ENCODE measurements around the gene CHAF1A.

Gene CHAF1A

GRCh38 chr19:4487572-4487971, 85.1 kb downstream of the CHAF1A start:
- DNase-seq (ENCODE audit: low read depth in 2 of 2, low spot score in 1 of 2) = no peak

DNA sequence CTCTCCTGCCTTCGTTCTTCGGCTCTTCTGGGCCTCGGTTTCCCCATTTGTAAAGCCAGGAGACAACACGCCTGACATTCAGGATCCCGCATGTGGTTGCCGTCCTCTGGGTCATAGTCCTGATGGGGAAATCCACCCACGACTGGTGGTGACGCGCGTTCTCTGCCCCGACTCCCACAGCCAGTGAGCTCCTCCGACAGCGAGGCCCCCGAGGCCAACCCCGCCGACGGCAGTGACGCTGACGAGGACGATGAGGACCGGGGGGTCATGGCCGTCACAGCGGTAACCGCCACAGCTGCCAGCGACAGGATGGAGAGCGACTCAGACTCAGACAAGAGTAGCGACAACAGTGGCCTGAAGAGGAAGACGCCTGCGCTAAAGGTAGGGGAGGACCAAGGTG, 86.1 kb downstream of the CHAF1A start:
- DNase-seq (ENCODE audit: low read depth in 2 of 2, low spot score in 1 of 2) = no peak

- DNase-seq (ENCODE audit: low read depth in 2 of 2, low spot score in 1 of 2) = no peak
Observed at GRCh38 chr19:4491446-4491845, 89.0 kb downstream of the CHAF1A start.

DNA sequence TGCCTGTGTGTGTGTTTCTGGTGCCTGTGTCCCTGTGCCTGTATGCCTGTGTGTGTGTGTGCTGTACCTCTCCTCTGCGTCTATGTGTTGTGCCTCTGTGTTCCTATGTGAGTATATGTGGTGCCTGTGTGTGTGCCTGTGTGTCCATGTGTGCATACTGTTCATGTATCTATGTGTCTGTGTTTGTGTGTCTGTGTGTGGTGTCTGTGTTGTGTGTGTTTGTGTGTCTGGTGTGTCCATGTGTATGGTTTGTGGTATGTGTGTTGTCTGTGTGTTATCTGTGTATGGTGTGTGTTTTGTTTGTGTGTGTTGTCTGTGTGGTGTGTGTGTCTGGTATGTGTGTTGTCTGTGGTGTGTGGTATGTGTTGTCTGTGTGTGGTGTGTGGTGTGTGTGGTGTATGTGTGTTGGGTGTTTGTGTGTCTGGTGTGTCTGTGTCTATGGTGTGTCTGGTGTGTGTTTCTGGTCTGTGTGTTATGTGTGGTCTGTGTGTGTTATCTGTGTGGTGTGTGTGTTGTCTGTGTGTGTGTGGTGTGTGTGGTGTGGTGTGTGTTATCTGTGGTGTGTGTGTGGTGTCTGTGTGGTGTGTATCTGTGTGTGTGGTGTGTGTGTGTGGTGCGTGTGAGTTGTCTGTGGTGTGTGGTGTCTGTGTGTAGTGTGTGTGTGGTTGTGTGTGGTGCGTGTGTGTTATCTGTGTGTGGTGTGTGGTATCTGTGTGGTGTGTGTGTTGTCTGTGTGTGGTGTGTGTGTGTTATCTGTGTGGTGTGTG, 90.1 kb downstream of the CHAF1A start:
- no peak for DNase-seq (ENCODE audit: low read depth in 2 of 2, low spot score in 1 of 2)
